ENCODE data around the gene FGA. TPM values are rescaled to one million over a fixed set of nuclear protein-coding genes. Genes with fewer than 3 reads are reported as not detected.
"Not testable (repeated sequence)": the region's sequence is repeated elsewhere in the genome, so short reads cannot be mapped to it uniquely, and the experiment has no call there.

FGA gene
- total RNA-seq, 1 experiment from 2014 or later, result not detected

- no peak overlapping the region for H3K4me3 Mint-ChIP-seq (ENCODE audit: low read depth, unreplicated experiment)
Observed at GRCh38 chr4:154602404-154603020, 12.0 kb upstream of the FGA start.

GRCh38 chr4:154597798-154598774 is 7.5 kb upstream of the FGA start:
- intact Hi-C loops (cut with micrococcal nuclease; ENCODE audit: unreplicated experiment), result loop anchor here (5.0 kb wide), 1 partner anchor 36 kb away; the partner anchor contains the start of gene FGB
- H3K4me1 Mint-ChIP-seq (ENCODE audit: low read depth, unreplicated experiment), result peaks cover 11% of the 10 kb centered on the region
- H3K27ac Mint-ChIP-seq (ENCODE audit: unreplicated experiment), result no peak overlapping the region
- no peaks in the 10 kb centered on the region for H3K9me3 Mint-ChIP-seq (ENCODE audit: low read depth, unreplicated experiment)
- H3K36me3 Mint-ChIP-seq (ENCODE audit: insufficient read depth, unreplicated experiment), result no peaks in the 10 kb centered on the region
- CTCF ChIA-PET, result no interaction called here
- H3K27me3 Mint-ChIP-seq (ENCODE audit: unreplicated experiment), result no peaks in the 10 kb centered on the region
- no TSS peak for BruUV-seq (replicated peaks)
- H3K4me3 Mint-ChIP-seq (ENCODE audit: low read depth, unreplicated experiment), result no peak overlapping the region
- no peak for TF ChIP-seq CTCF (IDR thresholded peaks at IDR 0.05; ENCODE audit: unreplicated experiment)
- DNase-seq, result no peak

More at GRCh38 chr4:154602404-154603020, 12.0 kb upstream of the FGA start:
- TF ChIP-seq CTCF (IDR thresholded peaks at IDR 0.05; ENCODE audit: unreplicated experiment), result no peak
- H3K4me1 Mint-ChIP-seq (ENCODE audit: low read depth, unreplicated experiment), result peaks cover 19% of the 10 kb centered on the region
- H3K36me3 Mint-ChIP-seq (ENCODE audit: insufficient read depth, unreplicated experiment), result no peaks in the 10 kb centered on the region
- no peak overlapping the region for H3K27ac Mint-ChIP-seq (ENCODE audit: unreplicated experiment)
- no peaks in the 10 kb centered on the region for H3K27me3 Mint-ChIP-seq (ENCODE audit: unreplicated experiment)
- CTCF ChIA-PET, result no interaction called here
- intact Hi-C loops (cut with micrococcal nuclease; ENCODE audit: unreplicated experiment), result no loop called here
- no peaks in the 10 kb centered on the region for H3K9me3 Mint-ChIP-seq (ENCODE audit: low read depth, unreplicated experiment)
- no peak for DNase-seq
- no TSS peak for BruUV-seq (replicated peaks)

DNA sequence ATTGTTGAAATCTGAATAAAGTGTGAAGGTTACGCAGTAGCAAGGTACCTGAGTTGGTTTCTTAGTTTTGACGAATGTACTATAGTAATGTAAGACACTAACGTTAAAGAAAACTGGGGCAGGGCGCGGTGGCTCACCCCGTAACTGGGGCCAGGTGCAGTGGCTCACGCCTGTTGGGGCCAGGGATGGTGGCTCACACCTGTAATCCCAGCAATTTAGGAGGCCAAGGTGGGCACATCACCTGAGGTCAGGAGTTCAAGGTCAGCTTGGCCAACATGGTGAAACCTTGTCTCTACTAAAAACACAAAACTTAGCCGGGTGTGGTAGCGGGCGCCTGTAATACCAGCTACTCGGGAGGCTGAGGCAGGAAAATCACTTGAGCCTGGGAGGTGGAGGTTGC is 6.7 kb upstream of the FGA start:
- intact Hi-C loops (cut with micrococcal nuclease; ENCODE audit: unreplicated experiment), result loop anchor here (5.0 kb wide), 1 partner anchor 35 kb away; the partner anchor contains the start of gene FGB
- H3K27me3 Mint-ChIP-seq (ENCODE audit: unreplicated experiment); DNase-seq; BruUV-seq (replicated peaks); H3K36me3 Mint-ChIP-seq (ENCODE audit: insufficient read depth, unreplicated experiment); H3K4me1 Mint-ChIP-seq (ENCODE audit: low read depth, unreplicated experiment); H3K9me3 Mint-ChIP-seq (ENCODE audit: low read depth, unreplicated experiment); CTCF ChIA-PET; H3K4me3 Mint-ChIP-seq (ENCODE audit: low read depth, unreplicated experiment); H3K27ac Mint-ChIP-seq (ENCODE audit: unreplicated experiment): not testable (repeated sequence)

GRCh38 chr4:154595807-154596206 is 5.3 kb upstream of the FGA start:
- CTCF ChIA-PET, result interaction anchor here (1.6 kb wide), 1 partner anchor 23 kb away, joined by 8 read pairs; no protein-coding TSS in a partner anchor
- H3K9me3 Mint-ChIP-seq (ENCODE audit: low read depth, unreplicated experiment), result no peaks in the 10 kb centered on the region
- intact Hi-C loops (cut with micrococcal nuclease; ENCODE audit: unreplicated experiment), result loop anchor here (5.0 kb wide), 1 partner anchor 34 kb away; the partner anchor contains the start of gene FGB
- no peaks in the 10 kb centered on the region for H3K36me3 Mint-ChIP-seq (ENCODE audit: insufficient read depth, unreplicated experiment)
- H3K27me3 Mint-ChIP-seq (ENCODE audit: unreplicated experiment), result no peaks in the 10 kb centered on the region
- no TSS peak for BruUV-seq (replicated peaks)
- no peak overlapping the region for H3K27ac Mint-ChIP-seq (ENCODE audit: unreplicated experiment)
- TF ChIP-seq CTCF (IDR thresholded peaks at IDR 0.05; ENCODE audit: unreplicated experiment), result no peak
- no peak for DNase-seq
- peaks cover 8% of the 10 kb centered on the region for H3K4me1 Mint-ChIP-seq (ENCODE audit: low read depth, unreplicated experiment)
- H3K4me3 Mint-ChIP-seq (ENCODE audit: low read depth, unreplicated experiment), result no peak overlapping the region

DNA sequence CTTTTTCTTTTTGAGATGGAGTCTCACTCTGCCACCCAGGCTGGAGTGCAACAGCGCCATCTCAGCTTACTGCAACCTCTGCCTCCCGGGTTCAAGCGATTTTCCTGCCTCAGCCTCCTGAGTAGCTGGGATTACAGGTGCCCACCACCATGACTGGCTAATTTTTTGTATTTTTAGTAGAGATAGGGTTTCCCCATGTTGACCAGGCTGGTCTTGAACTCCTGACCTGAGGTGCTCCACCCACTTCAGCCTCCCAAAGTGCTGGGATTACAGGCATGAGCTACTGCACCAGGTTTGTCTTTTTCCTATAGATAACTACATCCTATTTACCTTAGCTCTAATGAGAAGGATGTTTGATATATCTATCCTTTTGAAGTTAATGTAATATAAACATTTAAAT is 3.8 kb upstream of the FGA start:
- H3K27me3 Mint-ChIP-seq (ENCODE audit: unreplicated experiment); intact Hi-C loops (cut with micrococcal nuclease; ENCODE audit: unreplicated experiment); BruUV-seq (replicated peaks); DNase-seq; H3K27ac Mint-ChIP-seq (ENCODE audit: unreplicated experiment); H3K36me3 Mint-ChIP-seq (ENCODE audit: insufficient read depth, unreplicated experiment); H3K9me3 Mint-ChIP-seq (ENCODE audit: low read depth, unreplicated experiment); H3K4me3 Mint-ChIP-seq (ENCODE audit: low read depth, unreplicated experiment): not testable (repeated sequence)
- H3K4me1 Mint-ChIP-seq (ENCODE audit: low read depth, unreplicated experiment), result peaks cover 22% of the 10 kb centered on the region
- CTCF ChIA-PET, result interaction anchor here (1.2 to 1.6 kb wide), 3 partner anchors 11 to 35 kb away, joined by 3 to 8 read pairs (median 3); no protein-coding TSS in a partner anchor
